NCI-H2029 (cell line): ENCODE data around the gene UNC93A.

ENCODE experiments used
- DNase-seq: peaks from one replicate; lab custom pipeline; 2025; lab: John Stamatoyannopoulos, UW

Gene UNC93A

DNA sequence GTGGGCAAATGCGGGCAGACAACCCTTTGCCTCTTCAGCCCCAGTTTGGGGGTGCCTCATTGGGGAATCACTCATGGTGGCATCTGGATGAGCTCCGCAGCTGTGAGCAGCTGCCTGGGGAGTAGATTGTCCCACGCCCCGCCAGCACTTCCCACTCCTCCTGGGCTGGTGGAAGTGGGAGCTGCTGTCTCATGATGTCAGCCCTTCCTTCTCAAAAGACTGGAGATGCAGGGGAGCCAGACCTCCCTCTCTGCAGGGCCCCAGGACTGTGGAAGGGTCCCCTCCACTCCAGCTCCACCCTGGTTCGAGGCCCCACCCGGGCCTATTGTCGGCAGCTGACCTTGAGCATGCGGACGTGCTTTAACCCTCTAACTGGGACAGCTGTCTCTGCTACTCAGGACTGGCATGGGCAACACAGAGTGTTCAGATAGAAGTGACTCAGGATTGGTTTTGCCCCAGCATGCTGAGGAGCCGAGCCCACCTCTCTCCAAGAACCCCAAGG lies 2.0 kb downstream of the UNC93A start:
- DNase-seq = no peak

DNA sequence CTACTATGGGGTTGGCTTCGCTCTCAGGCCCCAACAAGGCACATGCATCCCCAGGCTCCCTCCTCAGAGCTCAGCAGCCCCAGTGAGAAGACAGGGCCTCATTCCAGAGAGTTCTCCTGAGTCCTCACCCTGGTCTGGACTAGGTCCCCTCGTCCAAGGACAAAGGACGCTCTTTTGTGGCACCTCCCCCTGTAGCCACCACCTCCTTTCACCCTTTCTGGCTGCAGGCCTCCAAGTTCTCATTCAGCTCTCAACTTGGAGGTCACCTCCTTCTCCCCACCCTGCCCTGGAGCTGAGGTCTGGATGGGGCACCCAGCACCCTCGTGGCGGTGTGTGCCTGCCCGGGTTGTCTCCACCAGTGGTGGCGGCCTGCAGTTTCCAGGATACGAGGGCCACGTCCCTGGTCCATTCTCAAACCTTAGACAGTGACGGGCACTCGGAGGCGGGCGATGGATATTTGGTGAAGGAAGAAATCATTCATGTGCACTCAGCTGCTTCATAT lies 2.5 kb downstream of the UNC93A start:
- no peak for DNase-seq

DNA sequence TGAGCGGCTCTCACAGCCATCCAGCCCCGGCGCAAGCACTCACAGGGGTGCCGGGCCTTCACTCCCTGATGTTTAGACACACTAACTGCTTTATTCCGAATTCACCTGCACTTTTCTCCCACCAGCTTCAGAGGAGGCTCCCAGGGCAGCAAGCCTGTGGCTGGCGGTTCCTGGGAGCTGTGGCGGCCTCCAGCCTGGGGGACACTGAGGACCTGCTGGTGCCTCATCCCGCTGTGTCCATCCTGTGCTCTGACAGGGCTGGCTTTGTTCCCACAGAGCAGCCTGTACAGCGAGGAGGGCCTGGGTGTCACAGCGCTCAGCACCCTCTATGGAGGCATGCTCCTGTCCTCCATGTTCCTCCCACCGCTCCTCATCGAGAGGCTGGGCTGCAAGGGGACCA lies 3.1 kb downstream of the UNC93A start:
- DNase-seq = no peak

DNA sequence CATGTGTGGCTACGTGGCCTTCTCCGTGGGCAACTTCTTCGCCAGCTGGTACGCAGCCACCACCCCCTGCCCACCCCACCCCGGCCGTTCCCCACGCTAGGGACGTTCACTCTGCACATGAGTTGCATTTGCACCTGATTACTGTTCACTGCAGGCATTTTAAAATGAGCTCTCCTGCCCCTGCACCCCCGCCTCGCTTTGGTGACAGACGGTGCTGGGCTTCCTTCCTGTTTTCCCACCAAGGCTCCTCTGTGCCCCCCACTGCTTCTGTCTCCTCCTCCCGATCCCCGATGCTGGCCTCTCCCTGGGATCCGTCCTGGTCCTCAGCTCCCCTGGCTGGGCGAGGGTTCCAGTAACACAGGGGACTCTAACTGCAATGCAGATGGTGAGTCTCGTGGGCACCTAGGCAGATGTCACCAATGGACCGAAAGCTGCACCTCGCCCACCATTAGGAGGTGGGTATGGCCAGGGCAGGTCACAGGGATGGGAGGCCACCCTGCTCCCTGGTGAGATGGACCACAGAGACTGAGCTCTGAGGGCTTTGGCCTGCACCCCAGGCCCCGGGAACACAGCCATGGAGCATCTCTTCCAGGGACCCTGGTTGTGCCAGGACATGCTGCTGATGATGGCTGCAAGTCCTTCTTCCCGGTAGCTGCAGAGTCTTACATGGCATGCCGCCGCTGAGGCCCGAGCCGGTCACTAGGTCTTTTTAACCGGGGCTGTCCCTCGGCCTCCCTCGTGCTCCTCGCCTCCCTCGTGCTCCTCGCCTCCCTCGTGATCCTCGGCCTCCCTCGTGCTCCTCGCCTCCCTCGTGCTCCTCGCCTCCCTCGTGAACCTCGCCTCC lies 3.8 kb downstream of the UNC93A start:
- no peak for DNase-seq

DNA sequence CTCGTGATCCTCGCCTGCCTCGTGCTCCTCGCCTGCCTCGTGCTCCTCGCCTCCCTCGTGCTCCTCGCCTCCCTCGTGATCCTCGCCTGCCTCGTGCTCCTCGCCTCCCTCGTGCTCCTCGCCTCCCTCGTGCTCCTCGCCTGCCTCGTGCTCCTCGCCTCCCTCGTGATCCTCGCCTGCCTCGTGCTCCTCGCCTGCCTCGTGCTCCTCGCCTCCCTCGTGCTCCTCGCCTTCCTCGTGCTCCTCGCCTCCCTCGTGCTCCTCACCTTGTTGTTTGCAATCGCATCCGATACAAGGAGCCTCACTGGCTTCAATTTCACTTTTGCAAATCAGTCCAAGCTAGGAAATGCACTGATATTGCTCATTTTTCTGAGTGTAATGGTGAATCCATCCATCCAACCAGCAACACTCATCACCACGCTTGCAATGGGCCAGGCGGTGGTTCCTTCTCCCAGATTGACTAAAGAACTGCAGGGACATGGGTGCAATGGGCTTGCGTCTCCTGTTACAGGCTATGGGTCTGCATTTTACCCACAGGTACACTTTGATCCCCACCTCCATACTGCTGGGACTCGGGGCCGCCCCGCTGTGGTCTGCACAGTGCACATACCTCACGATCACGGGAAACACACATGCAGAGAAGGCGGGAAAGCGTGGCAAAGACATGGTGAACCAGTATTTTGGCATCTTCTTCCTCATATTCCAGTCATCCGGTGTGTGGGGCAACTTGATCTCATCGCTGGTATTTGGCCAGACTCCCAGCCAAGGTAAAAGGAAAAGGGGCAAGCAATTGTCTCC lies 4.6 kb downstream of the UNC93A start:
- DNase-seq = no peak

DNA sequence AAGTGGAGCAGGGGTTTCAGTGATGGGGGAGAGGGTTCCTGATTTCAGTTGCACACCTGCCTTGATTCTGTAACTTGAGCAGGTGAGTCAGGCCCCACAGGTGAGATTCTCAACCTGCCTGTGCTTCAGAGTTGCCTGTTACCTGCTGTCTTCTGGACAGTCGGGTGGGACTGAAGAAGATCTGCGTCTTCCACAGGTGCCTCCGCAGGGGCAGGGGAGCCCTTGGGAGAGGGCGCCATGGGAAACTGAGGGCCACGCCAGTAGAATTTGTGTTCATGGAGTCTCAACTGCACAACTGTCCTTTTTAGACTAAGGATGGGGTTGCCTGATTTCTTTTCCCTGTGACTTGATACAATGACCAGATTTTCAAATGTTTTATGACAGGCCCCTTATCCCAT lies 5.2 kb downstream of the UNC93A start:
- DNase-seq = no peak

DNA sequence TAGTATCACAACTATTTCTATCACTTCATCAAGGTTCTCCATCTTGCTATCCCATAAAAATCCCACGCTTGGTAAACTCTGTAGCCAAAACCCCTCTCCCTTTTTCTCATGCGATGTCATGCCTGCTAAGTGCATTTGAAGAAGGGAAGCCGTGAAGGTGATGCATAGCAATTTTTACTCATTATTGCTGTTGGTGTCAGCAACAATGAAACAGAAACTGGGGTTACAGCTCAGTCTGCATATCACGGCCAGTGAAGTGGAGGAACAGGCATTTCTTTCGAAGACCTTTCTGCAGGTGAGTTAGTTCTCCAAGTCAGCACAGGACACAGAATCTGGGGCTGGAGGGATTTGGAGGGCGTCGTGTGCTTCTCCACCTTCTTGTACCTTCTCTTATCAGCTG lies 5.8 kb downstream of the UNC93A start:
- no peak for DNase-seq

DNA sequence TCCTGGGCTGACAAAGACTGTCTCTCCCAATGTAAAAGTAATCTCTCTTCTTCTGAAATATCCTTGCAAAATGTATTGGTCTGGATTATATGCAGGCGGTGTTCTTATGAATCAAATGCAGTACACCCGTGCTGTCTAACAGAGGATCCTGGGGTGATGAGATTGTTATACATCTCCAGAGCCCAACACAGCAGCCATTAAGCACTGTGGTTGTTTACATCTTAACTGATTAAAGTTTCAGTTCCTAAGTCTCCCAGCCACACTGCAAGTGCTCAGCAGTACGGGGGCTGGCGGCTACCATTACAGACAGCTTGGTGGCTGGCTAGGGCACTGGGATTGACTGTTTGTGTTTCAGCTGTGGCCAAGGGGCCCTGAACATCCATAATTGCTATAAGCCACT lies 7.0 kb downstream of the UNC93A start:
- DNase-seq = no peak

DNA sequence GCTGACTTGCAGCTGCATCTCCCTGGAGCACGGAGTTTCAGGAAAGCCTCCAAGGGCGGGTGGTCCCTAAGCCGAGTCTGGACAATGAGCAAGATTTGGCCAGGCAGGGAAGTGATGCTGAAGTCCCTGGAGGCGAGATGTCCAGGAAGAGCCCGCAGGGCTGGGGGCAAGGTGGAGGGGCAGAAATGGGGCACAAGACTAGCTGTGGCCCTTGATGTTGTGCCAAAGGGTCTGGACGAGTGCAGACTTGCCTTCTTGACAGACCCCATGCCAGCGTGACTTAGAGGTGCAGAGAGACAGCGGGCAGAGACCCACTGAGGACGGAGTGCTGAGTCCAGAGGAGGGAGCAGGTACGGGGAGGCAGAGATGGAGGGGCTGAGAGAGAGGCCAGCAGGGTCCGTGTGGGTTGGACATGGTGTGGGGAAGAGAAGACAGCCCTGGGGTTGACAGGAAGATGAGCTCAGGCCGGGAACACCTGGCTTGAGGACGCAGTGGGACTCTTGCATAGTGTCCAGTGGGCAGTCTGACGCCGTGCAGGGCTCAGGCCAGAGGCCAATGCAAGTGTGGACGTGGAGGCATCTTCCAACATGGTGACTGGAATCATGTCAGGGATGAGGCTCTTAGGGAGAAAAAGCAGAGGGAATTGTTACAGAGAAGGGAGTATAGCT lies 8.7 kb downstream of the UNC93A start:
- DNase-seq = no peak

DNA sequence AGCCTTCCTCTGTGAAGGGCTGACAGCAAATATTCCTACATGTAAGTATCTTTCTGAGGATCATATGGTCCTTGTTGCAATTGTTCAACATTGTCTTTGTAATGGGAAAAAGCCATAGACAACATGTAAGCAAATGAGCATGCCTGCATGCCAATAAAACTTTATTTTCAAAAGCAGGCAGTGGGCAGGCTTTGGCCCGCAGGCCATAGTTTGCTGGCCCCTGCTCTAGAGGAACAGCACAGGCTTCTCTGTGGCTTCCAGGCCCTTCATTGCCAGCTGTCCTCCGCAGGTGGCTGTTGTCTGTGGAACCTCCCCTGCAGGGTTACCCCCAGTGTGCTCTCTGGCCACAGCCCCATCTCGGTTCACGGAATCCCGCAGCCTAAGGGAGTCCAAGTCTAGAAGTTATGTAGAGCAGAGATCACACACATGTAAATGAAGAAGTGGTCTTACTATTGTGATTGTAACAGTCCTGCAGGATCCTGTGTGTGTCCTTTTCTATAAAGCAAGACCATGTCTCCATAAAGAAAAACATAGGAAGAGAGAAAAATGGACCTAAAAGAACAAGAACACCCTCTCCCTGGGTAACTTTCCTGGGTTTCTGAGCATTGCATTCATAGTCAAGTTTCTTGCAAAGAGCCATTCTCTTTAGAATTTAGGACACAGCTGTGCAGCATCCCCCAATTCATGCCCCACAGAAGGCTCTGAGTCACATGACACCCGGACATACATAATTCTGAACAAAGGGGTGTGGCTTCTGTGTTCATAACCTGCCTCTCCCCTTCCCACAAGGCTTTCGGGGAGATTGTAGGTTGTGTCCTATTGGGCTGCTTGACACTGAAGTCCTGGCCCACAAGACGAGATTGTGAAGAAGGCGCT lies 10.0 kb downstream of the UNC93A start:
- no peak for DNase-seq

DNA sequence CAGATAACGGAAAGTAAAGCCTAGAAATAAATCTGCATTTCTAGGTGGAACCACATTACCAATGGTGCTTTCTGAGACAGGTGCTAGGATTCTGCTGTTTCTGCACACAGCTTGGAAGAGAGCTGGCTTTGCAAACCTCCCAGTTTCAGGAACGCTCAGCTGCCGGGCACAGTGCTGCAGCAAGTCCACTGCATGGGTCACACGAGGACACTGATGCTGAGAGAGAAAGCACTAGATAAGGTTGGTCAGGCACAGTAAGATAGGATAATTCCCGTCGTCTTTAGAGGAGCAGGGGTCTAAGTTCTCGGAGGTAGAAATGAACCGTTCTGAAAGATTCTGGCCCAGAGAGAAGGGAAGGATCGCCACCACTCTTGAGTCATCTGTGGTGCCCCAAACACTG lies 11.0 kb downstream of the UNC93A start:
- no peak for DNase-seq

DNA sequence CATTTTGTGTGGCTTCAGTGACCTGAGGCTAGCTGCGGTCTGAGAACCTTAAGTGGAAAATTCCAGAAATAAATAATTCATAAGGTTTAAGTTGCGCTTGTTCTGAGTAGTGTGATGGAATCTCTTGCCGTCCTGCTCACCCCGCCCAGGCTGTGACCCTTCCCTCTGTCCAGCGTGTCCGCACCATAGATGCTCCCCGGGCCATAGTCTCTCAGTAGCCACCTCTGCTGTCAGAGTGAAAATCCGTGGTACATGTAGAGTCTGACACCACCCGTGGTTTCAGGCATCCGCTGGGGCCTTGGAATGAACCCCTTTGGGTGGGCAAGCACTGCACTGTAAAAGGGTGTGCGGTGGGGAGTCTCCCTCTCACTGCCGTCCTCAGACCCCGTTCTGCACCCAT lies 11.7 kb downstream of the UNC93A start:
- DNase-seq = no peak

DNA sequence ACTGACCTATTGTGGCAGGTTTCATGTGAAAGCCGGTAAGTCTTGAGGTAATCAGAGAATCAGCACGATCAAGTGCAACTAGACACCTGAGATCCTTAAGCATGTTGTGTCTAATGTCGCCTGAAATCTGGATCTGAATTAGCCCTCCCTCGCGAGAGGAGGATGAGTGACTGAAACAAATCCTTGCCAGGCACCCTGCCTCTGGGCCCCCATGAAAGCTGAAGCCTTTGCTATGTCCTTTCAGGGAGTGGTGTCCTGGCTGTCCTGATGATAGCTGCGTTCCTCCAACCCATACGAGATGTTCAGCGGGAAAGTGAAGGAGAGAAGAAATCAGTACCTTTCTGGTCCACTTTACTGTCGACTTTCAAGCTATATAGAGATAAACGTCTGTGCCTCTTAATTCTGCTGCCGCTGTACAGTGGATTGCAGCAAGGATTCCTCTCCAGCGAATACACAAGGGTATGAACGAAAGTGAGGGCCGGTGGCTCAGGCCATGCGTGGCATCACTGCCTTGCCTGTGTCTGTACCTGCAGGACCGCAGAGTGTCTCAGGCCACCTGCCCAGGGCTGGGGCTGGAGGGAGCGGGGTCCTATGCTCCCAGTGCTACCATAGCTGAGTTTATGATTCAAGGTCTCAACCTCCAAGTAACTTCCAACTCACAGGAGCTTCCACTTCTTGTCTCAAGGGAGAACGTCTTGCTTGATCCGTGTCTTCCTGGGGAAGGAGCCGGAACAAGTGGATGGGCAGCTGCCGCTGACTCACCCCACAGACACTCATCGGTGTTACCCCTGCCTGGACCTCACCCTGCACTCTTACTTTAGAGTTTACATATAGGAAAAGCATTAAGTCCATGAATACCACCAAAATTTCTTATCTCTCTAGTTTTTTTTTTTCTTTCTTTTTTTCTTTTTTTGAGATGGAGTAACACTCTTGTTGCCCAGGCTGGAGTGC lies 12.8 kb downstream of the UNC93A start:
- no peak for DNase-seq

DNA sequence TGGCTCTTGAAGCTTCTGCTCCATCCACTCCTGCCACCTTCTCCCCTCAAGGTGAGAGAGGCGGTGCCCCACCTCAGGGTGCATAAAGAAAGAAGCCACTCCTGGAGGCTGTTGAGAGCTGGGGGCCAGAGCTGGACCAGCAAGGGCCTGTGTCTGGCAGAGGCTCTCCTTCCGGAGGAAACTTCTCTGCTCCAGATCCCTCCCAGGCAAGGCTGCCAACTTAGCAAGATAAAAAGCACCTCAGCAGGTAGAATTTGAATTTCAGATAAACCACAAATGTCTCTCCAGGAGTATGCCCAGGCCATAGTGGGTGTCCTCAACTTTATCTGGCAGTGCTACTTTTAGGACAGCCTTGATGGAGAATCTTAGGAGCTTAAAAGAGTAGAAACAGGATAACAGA lies 13.8 kb downstream of the UNC93A start:
- DNase-seq = no peak

DNA sequence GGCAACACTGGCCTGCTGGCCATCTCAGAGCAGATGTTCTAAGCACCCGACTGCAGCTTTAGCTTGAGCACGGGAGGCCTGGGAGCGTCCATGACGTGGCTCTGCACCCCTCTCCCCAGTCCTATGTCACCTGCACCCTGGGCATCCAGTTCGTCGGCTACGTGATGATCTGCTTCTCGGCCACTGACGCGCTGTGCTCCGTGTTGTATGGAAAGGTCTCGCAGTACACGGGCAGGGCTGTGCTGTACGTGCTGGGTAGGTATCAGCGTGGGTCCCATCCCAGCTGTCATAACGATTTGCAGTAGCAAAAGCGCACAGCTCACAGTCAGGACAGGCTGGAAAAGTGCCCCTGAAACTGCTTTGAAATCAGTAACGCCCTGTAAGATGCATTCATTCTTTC lies 14.7 kb downstream of the UNC93A start:
- DNase-seq = no peak

DNA sequence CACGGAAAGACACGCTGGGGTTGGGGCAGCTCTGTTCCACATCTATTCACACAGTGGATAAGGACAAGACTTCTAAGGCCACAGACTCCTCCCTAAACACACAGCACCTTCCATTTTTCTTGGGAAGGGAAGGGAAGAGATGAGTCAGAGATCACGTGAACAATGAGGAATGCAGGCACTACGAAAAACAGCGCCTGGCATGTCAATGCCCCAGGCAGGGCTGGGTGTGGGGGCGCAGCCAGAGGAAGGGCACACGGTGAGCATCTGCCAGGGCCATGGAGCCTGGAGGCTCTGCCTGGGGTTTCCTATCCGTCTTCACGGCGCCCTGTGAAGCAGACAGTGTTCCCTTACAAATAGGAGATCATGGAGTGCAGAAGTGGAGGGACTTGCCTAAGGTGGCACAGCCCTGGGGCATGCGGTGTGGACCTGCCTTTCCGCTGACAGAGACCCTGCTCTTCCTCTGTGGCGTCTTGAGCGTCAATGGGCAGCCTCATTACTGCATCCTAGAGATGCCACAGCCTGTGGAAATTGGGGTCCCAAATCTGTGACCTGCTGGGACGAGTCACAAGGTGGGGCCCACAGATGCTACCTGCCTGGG lies 15.4 kb downstream of the UNC93A start:
- DNase-seq = no peak

DNA sequence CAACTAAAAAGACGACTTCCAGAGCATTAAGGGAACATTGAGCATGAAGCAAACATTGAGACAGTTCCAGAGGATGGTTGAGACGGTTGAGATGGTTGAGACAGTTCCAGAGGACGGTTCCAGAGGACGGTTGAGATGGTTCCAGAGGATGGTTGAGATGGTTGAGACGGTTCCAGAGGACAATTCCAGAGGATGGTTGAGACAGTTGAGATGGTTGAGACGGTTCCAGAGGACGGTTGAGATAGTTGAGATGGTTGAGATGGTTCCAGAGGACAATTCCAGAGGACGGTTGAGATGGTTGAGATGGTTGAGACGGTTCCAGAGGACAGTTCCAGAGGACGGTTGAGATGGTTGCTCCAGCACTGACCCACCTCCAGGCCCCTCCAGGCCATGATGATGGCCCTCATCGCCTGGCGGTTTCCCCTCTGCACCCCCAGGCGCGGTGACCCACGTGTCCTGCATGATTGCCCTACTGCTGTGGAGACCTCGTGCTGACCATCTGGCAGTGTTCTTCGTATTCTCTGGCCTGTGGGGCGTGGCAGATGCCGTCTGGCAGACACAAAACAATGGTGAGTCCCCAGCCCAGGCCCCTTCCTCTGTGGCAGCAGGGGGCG lies 16.3 kb downstream of the UNC93A start:
- DNase-seq = no peak

DNA sequence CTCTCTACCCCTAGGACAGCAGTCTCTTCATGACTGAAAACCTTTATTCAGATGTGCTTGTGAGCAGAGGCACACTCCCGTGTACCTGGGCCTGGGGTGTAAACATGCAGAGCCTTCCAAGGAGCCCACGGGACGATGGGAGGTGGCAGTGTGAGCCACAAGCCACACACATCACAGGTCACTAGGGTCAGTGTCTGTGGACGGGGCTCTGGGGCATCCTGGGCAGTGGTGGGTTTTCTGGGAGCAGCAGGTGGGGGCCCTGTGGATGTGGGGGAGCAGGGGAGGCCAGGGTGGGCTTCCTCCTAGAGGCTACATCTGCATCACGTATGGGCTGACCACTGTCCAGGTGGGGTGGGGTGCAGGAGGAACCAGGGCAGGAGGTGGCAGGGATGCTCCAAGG lies 17.1 kb downstream of the UNC93A start:
- no peak for DNase-seq
